Keratinocyte (primary cell): ENCODE data around the gene DAPK2. TPM values are rescaled to one million over a fixed set of nuclear protein-coding genes. Genes with fewer than 3 reads are reported as not detected.

Experiments used
- DNase-seq: peaks from one replicate; pipeline ENCODE4 v3.0.0-alpha.2; 2011; ENCODE audit warnings: low read depth, missing footprints, low spot score
- FAIRE-seq: peaks from 2 replicates; lab custom pipeline; 2011; peaks lifted over from hg19 to GRCh38; lab: Jason Lieb, UNC
- H2AFZ ChIP-seq: 2 replicates; pipeline ENCODE4 v1.6.0; 2012; ENCODE audit warnings: low read length, control low read depth, inconsistent platforms; ENCODE audit not compliant: control insufficient read depth
- H3K27ac ChIP-seq: 2 replicates; pipeline ENCODE4 v1.5.1; 2011; ENCODE audit warnings: low read length; ENCODE audit not compliant: control insufficient read depth, insufficient read depth
- H3K27me3 ChIP-seq: 3 replicates; pipeline ENCODE4 v1.6.0; 2011; ENCODE audit warnings: low read length; ENCODE audit not compliant: control insufficient read depth, insufficient read depth; ENCODE audit errors: extremely low read depth
- H3K36me3 ChIP-seq, 2 experiments: 2 replicates in 1 of 2; 3 replicates in 1 of 2; pipeline ENCODE4 v1.5.1; 2011; ENCODE audit warnings: low read length in 2 of 2, mild to moderate bottlenecking in 1 of 2; ENCODE audit not compliant: control insufficient read depth in 2 of 2, insufficient read depth in 2 of 2; ENCODE audit errors: extremely low read depth in 1 of 2
- H3K4me1 ChIP-seq: 3 replicates; pipeline ENCODE4 v1.5.1; 2011; ENCODE audit warnings: low read length; ENCODE audit not compliant: control insufficient read depth, insufficient read depth; ENCODE audit errors: extremely low read depth
- H3K4me2 ChIP-seq: 3 replicates; pipeline ENCODE4 v1.6.0; 2011; ENCODE audit warnings: low read depth, low read length; ENCODE audit not compliant: control insufficient read depth, insufficient read depth; ENCODE audit errors: extremely low read depth
- H3K4me3 ChIP-seq, 3 experiments: fragments of 200-600 bp in 1 of 3; sonication (generic) in 1 of 3; 2 replicates in 2 of 3; 3 replicates in 1 of 3; pipeline ENCODE4 v1.5.1; 2011 to 2016; ENCODE audit warnings: low read length in 3 of 3, mild to moderate bottlenecking in 3 of 3, control low read depth in 2 of 3, inconsistent platforms in 1 of 3, low read depth in 1 of 3, mixed read lengths in 1 of 3, mixed run types in 1 of 3, moderate library complexity in 1 of 3; ENCODE audit not compliant: control insufficient read depth in 2 of 3, insufficient read depth in 2 of 3; ENCODE audit errors: extremely low read depth in 1 of 3
- H3K79me2 ChIP-seq: 2 replicates; pipeline ENCODE4 v1.6.0; 2012; ENCODE audit warnings: low read length; ENCODE audit not compliant: control insufficient read depth, insufficient read depth
- H3K9ac ChIP-seq: 3 replicates; pipeline ENCODE4 v1.6.0; 2011; ENCODE audit warnings: low read length; ENCODE audit not compliant: control insufficient read depth, insufficient read depth; ENCODE audit errors: extremely low read depth
- H3K9me1 ChIP-seq: 3 replicates; pipeline ENCODE4 v1.6.0; 2011; ENCODE audit warnings: low read length; ENCODE audit not compliant: control insufficient read depth, insufficient read depth; ENCODE audit errors: extremely low read depth
- H3K9me3 ChIP-seq: 2 replicates; pipeline ENCODE4 v1.5.1; 2012; ENCODE audit warnings: low read depth, low read length; ENCODE audit not compliant: control insufficient read depth
- H4K20me1 ChIP-seq: 3 replicates; pipeline ENCODE4 v1.6.0; 2011; ENCODE audit warnings: low read length; ENCODE audit not compliant: control insufficient read depth, insufficient read depth; ENCODE audit errors: extremely low read depth
- EZH2 ChIP-seq: IDR thresholded peaks from one replicate; pipeline ENCODE4 v1.6.1; 2012; ENCODE audit warnings: inconsistent platforms, mild to moderate bottlenecking, low read length, moderate library complexity
- dilution Hi-C: fragments of 300-500 bp; cut with MboI; formaldehyde crosslinking; loops from one replicate; pipeline ENCODE4 v1.7.0; 2020; ENCODE audit warnings: low sequenced_read_pairs; ENCODE audit not compliant: extremely low pct_ligation_motif_present
- polyA plus RNA-seq, 5 experiments: library from polyadenylated mRNA; depleted of rRNA in 3 of 5; stranded (reverse) in 3 of 5; stranded (forward) in 1 of 5; unstranded in 1 of 5; fragments of >200 nt; gene quantifications; 1 replicate in 1 of 5; 2 replicates in 3 of 5; 3 replicates in 1 of 5; pipeline versions ENCODE4 v1.2.1 to v1.2.3, GENCODE V29; 2011 to 2012; ENCODE audit warnings: missing spikeins in 2 of 5, low read depth in 1 of 5, low replicate concordance in 1 of 5
- TF ChIP-seq, protein P1 (sequence below), 3 experiments: IDR thresholded peaks in 1 of 3; conservative IDR thresholded peaks in 1 of 3; optimal IDR thresholded peaks in 1 of 3; 2 replicates in 2 of 3; 3 replicates in 1 of 3; pipeline versions ENCODE3 to v1.5.1; 2011; ENCODE audit warnings: low read length in 3 of 3, mild to moderate bottlenecking in 3 of 3, moderate library complexity in 2 of 3, control low read depth in 1 of 3, inconsistent platforms in 1 of 3; ENCODE audit not compliant: insufficient read depth in 2 of 3; ENCODE audit errors: extremely low read depth in 1 of 3

The DAPK2 gene
- polyA plus RNA-seq, 1 donor (not counting 4 experiments of a cell fraction or from before 2014, with no cell fraction given) = 1.4 TPM

- FAIRE-seq (no peak), DNase-seq (no peak)
- no peak for TF ChIP-seq EZH2
- TF ChIP-seq, protein P1, sequence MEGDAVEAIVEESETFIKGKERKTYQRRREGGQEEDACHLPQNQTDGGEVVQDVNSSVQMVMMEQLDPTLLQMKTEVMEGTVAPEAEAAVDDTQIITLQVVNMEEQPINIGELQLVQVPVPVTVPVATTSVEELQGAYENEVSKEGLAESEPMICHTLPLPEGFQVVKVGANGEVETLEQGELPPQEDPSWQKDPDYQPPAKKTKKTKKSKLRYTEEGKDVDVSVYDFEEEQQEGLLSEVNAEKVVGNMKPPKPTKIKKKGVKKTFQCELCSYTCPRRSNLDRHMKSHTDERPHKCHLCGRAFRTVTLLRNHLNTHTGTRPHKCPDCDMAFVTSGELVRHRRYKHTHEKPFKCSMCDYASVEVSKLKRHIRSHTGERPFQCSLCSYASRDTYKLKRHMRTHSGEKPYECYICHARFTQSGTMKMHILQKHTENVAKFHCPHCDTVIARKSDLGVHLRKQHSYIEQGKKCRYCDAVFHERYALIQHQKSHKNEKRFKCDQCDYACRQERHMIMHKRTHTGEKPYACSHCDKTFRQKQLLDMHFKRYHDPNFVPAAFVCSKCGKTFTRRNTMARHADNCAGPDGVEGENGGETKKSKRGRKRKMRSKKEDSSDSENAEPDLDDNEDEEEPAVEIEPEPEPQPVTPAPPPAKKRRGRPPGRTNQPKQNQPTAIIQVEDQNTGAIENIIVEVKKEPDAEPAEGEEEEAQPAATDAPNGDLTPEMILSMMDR (optimal IDR thresholded peaks at IDR 0.05 in 1 of 3, IDR thresholded peaks at IDR 0.05 in 1 of 3, conservative IDR thresholded peaks at IDR 0.05 in 1 of 3; ENCODE audit: extremely low read depth in 1 of 3, insufficient read depth in 2 of 3, low read length in 3 of 3) = no peak
- Histone ChIP-seq H3K79me2 (no peaks in the 10 kb centered on the region), H3K4me2 (no peak overlapping the region), H4K20me1 (no peaks in the 10 kb centered on the region), H3K4me3 (no peak overlapping the region), H3K9me1 (no peaks in the 10 kb centered on the region), H3K4me1 (no peaks in the 10 kb centered on the region), H2AFZ (no peak overlapping the region), H3K36me3 (no peaks in the 10 kb centered on the region), H3K27me3 (peaks cover 11% of the 10 kb centered on the region), H3K9me3 (no peaks in the 10 kb centered on the region), H3K9ac (no peak overlapping the region), H3K27ac (no peak overlapping the region)
- dilution Hi-C loops = no loop called here
Observed at GRCh38 chr15:64050281-64051092, 4.2 kb upstream of the DAPK2 start.

GRCh38 chr15:64048781-64049460, 2.6 kb upstream of the DAPK2 start:
- no peak for FAIRE-seq
- TF ChIP-seq EZH2 = no peak
- TF ChIP-seq, protein P1 (optimal IDR thresholded peaks at IDR 0.05 in 1 of 3, IDR thresholded peaks at IDR 0.05 in 1 of 3, conservative IDR thresholded peaks at IDR 0.05 in 1 of 3; ENCODE audit: extremely low read depth in 1 of 3, insufficient read depth in 2 of 3, low read length in 3 of 3) = no peak

More at GRCh38 chr15:64048781-64049460, 2.6 kb upstream of the DAPK2 start:
- no peak overlapping the region for H3K4me2 ChIP-seq
- H3K27ac ChIP-seq = no peak overlapping the region
- no peaks in the 10 kb centered on the region for H3K9me1 ChIP-seq
- no peaks in the 10 kb centered on the region for H3K9me3 ChIP-seq
- no peak overlapping the region for H3K9ac ChIP-seq
- H3K4me1 ChIP-seq = no peaks in the 10 kb centered on the region
- peaks cover 25% of the 10 kb centered on the region for H3K27me3 ChIP-seq
- H4K20me1 ChIP-seq = no peaks in the 10 kb centered on the region
- no peaks in the 10 kb centered on the region for H3K36me3 ChIP-seq
- dilution Hi-C loops = no loop called here
- no peak overlapping the region for H2AFZ ChIP-seq
- H3K4me3 ChIP-seq = no peak overlapping the region
- no peak for DNase-seq
- no peaks in the 10 kb centered on the region for H3K79me2 ChIP-seq
